GM12878 (cell line): Measurements from ENCODE around the gene EXOC3L1. TPM values are rescaled to one million over a fixed set of nuclear protein-coding genes. Genes with fewer than 3 reads are reported as not detected.

ENCODE experiments used
- ATAC-seq: fragments of 200-7000 bp; cut with Tn5 transposase; 3 replicates; pipeline ENCODE4 v1.9.1; 2020; ENCODE audit warnings: mild to moderate bottlenecking, moderate library complexity
- BruUV-seq: library from RNA; stranded (reverse); fragments of 400-500 nt; replicated peaks from 2 replicates; lab custom pipeline; 2021; lab: Mats Ljungman, UMichigan
- CTCF ChIA-PET: fragments of 300-600 bp; sonication (Branson Sonifier 250); formaldehyde crosslinking; extraction: SDS; loops from one replicate; lab custom pipeline; 2021; ENCODE audit warnings: inconsistent platforms; lab: Yijun Ruan, JAX
- POLR2A ChIA-PET: fragments of 350-600 bp; formaldehyde crosslinking; extraction: SDS; loops from one replicate; lab custom pipeline; 2021; ENCODE audit warnings: inconsistent platforms; lab: Charles Lee
- RAD21 ChIA-PET: fragments of 300-600 bp; sonication (Branson Sonifier 250); formaldehyde crosslinking; loops from one replicate; lab custom pipeline; 2023; ENCODE audit warnings: antibody characterized with exemption; ENCODE audit not compliant: unreplicated experiment; lab: Charles Lee
- SMC1A ChIA-PET: fragments of 300-600 bp; sonication (Branson Sonifier 250); formaldehyde crosslinking; loops from one replicate; lab custom pipeline; 2023; ENCODE audit not compliant: unreplicated experiment, uncharacterized antibody; lab: Charles Lee
- DNase-seq: peaks from one replicate; pipeline ENCODE4 v3.0.0-alpha.2; 2011; ENCODE audit warnings: low read depth, low spot score
- FAIRE-seq: peaks from 3 replicates; lab custom pipeline; 2011; peaks lifted over from hg19 to GRCh38; lab: Jason Lieb, UNC
- H2AFZ ChIP-seq: 2 replicates; pipeline ENCODE4 v1.6.0; 2011; ENCODE audit warnings: low read depth, low read length, control low read depth; ENCODE audit not compliant: control insufficient read depth
- H3K27ac ChIP-seq: 2 replicates; pipeline ENCODE4 v1.5.1; 2011; ENCODE audit warnings: control low read depth; ENCODE audit not compliant: control insufficient read depth, insufficient read depth
- H3K27me3 ChIP-seq, 2 experiments: replicated peaks in 1 of 2; 2 replicates each; pipeline versions ENCODE4 v1.6.0 to v1.6.1; 2011; ENCODE audit warnings: low read length in 1 of 2; ENCODE audit not compliant: control insufficient read depth in 2 of 2, insufficient read depth in 2 of 2
- H3K36me3 ChIP-seq, 2 experiments: 2 replicates each; pipeline ENCODE4 v1.5.1; 2011; ENCODE audit warnings: low read length in 1 of 2; ENCODE audit not compliant: control insufficient read depth in 2 of 2, insufficient read depth in 2 of 2
- H3K4me1 ChIP-seq: 2 replicates; pipeline ENCODE4 v1.6.1; 2011; ENCODE audit warnings: mild to moderate bottlenecking, low read length, moderate library complexity, mixed read lengths; ENCODE audit not compliant: control insufficient read depth, insufficient read depth
- H3K4me2 ChIP-seq: 2 replicates; pipeline ENCODE4 v1.6.0; 2011; ENCODE audit warnings: control low read depth; ENCODE audit not compliant: control insufficient read depth, insufficient read depth
- H3K4me3 ChIP-seq: fragments of 200-600 bp; sonication (generic); 2 replicates; pipeline ENCODE4 v1.5.1; 2016
- H3K79me2 ChIP-seq: 2 replicates; pipeline ENCODE4 v1.6.0; 2011; ENCODE audit warnings: low read length; ENCODE audit not compliant: control insufficient read depth, insufficient read depth
- H3K9ac ChIP-seq: 2 replicates; pipeline ENCODE4 v1.8.0; 2011; ENCODE audit warnings: low read length, control low read depth, mixed read lengths; ENCODE audit not compliant: control insufficient read depth, insufficient read depth
- H3K9me3 ChIP-seq: replicated peaks from 3 replicates; pipeline ENCODE4 v1.5.1; 2011; ENCODE audit warnings: mild to moderate bottlenecking, low read length; ENCODE audit not compliant: control insufficient read depth, insufficient read depth
- H4K20me1 ChIP-seq: 2 replicates; pipeline ENCODE4 v1.6.0; 2011; ENCODE audit not compliant: control insufficient read depth, insufficient read depth
- FOS ChIP-seq: IDR thresholded peaks from 3 replicates; pipeline ENCODE4 v1.6.1; 2011; ENCODE audit warnings: borderline replicate concordance; ENCODE audit not compliant: insufficient read length; ENCODE audit errors: extremely low read depth
- HDAC2 ChIP-seq: fragments of 200-600 bp; sonication (generic); IDR thresholded peaks from 2 replicates; pipeline ENCODE4 v1.6.1; 2017
- NFXL1 ChIP-seq: fragments of 450-650 bp; IDR thresholded peaks from 2 replicates; pipeline ENCODE4 v1.6.1; 2017; ENCODE audit warnings: antibody characterized with exemption, mild to moderate bottlenecking, borderline replicate concordance
- SMC3 ChIP-seq: IDR thresholded peaks from 2 replicates; pipeline ENCODE4 v1.6.1; 2011; ENCODE audit warnings: low read length, improper control_type of control experiment, borderline replicate concordance
- SPI1 ChIP-seq: IDR thresholded peaks from 2 replicates; pipeline ENCODE4 v1.6.1; 2011; ENCODE audit warnings: low read depth, mild to moderate bottlenecking, low read length, moderate library complexity, borderline replicate concordance; ENCODE audit not compliant: insufficient read depth
- SREBF1 ChIP-seq: IDR thresholded peaks from 2 replicates; pipeline ENCODE4 v1.6.1; 2012; ENCODE audit warnings: mild to moderate bottlenecking, low read length
- SREBF2 ChIP-seq: IDR thresholded peaks from 2 replicates; pipeline ENCODE4 v1.6.1; 2012; ENCODE audit warnings: mild to moderate bottlenecking, low read length
- STAT3 ChIP-seq: IDR thresholded peaks from 2 replicates; pipeline ENCODE4 v1.6.1; 2011; ENCODE audit warnings: low read depth, low read length, improper control_type of control experiment
- TBL1XR1 ChIP-seq: IDR thresholded peaks from 2 replicates; pipeline ENCODE4 v1.6.1; 2012; ENCODE audit warnings: low read depth, low read length, improper control_type of control experiment
- WGBS: methylation state at CpG from one replicate; pipeline ENCODE4 v1.1.6; 2016; ENCODE audit warnings: low lambda C conversion rate; ENCODE audit not compliant: insufficient replicate concordance, insufficient coverage; ENCODE audit errors: missing lambda C conversion rate; 5-methylcytosine and 5-hydroxymethylcytosine counted together
- in situ Hi-C: fragments of 300-500 bp; cut with MboI; formaldehyde crosslinking; loops from 9 replicates; pipeline ENCODE4 v1.14.3; 2018; ENCODE audit warnings: mixed read lengths
- intact Hi-C: fragments of 100-400 bp; cut with micrococcal nuclease; formaldehyde crosslinking; loops from one replicate; pipeline ENCODE4 v1.14.2; 2022; ENCODE audit not compliant: unreplicated experiment
- polyA plus RNA-seq, 11 experiments: library from polyadenylated mRNA; depleted of rRNA in 4 of 11; unstranded in 6 of 11; stranded (reverse) in 5 of 11; fragments of >200 nt; fragmentation: Nextera tagmentation in 4 of 11; fragmentation: Illumina TruSeq in 1 of 11; extraction: Ambion mirVana in 4 of 11; extraction: Trizol in 1 of 11; gene quantifications; 1 replicate in 1 of 11; 2 replicates in 10 of 11; pipeline versions ENCODE4 v1.2.1 to v1.2.3, GENCODE V29; 2011 to 2016; ENCODE audit warnings: inconsistent platforms in 2 of 11, missing spikeins in 2 of 11, low read depth in 1 of 11
- total RNA-seq, 4 experiments: library from RNA; depleted of rRNA in 3 of 4; stranded (reverse); fragments of >200 nt in 3 of 4; fragmentation: Illumina TruSeq in 1 of 4; extraction: Trizol in 1 of 4; gene quantifications; 2 replicates each; pipeline versions ENCODE4 v1.2.1 to v1.2.3, GENCODE V29; 2013 to 2021
- TF ChIP-seq, protein P1 (sequence below): fragments of 450-650 bp; IDR thresholded peaks from 2 replicates; pipeline ENCODE4 v1.6.1; 2018; ENCODE audit warnings: mild to moderate bottlenecking, low read depth, moderate library complexity; ENCODE audit not compliant: partially characterized antibody
- TF ChIP-seq, protein P2 (sequence below): IDR thresholded peaks from 2 replicates; pipeline ENCODE4 v1.6.1; 2012; ENCODE audit warnings: low read depth, low read length, improper control_type of control experiment
- TF ChIP-seq, protein P3 (sequence below): IDR thresholded peaks from 2 replicates; pipeline ENCODE4 v1.6.1; 2012; ENCODE audit warnings: low read length, inconsistent platforms
- TF ChIP-seq, protein P4 (sequence below): IDR thresholded peaks from 2 replicates; pipeline ENCODE4 v1.6.1; 2011; ENCODE audit warnings: borderline replicate concordance, low read depth, mild to moderate bottlenecking, moderate library complexity, low read length; ENCODE audit not compliant: insufficient read depth, poor library complexity, severe bottlenecking

EXOC3L1 gene
- total and polyA plus RNA-seq, 10 of the 15 experiments (the other 5 are each of a cell fraction or from before 2014, with no cell fraction given): 0.07 to 0.42 TPM; not detected in 8

DNA sequence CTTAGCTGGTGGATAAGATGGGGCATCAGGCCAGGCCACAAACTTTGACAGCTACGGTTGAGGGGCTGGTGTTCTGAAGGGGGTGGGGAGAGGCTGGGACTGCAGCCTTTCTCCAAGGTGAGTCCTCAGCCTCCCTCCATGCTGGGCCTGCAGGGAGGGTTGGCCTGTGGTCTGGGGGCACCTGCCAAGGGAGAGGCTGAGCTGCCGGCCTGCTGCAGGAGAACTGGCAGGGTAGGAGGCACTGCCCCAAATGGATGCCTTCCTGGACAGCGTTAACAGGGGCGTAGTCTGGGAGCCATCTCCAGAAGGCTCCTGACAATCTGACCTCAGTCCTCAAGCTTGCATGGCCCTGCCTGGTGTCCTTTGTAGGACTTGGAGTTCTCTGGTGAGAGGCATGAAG is 14.1 kb upstream of the EXOC3L1 start (continued):
- TF ChIP-seq, protein P1, sequence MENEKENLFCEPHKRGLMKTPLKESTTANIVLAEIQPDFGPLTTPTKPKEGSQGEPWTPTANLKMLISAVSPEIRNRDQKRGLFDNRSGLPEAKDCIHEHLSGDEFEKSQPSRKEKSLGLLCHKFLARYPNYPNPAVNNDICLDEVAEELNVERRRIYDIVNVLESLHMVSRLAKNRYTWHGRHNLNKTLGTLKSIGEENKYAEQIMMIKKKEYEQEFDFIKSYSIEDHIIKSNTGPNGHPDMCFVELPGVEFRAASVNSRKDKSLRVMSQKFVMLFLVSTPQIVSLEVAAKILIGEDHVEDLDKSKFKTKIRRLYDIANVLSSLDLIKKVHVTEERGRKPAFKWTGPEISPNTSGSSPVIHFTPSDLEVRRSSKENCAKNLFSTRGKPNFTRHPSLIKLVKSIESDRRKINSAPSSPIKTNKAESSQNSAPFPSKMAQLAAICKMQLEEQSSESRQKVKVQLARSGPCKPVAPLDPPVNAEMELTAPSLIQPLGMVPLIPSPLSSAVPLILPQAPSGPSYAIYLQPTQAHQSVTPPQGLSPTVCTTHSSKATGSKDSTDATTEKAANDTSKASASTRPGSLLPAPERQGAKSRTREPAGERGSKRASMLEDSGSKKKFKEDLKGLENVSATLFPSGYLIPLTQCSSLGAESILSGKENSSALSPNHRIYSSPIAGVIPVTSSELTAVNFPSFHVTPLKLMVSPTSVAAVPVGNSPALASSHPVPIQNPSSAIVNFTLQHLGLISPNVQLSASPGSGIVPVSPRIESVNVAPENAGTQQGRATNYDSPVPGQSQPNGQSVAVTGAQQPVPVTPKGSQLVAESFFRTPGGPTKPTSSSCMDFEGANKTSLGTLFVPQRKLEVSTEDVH: no peak
- TF ChIP-seq, all 136 proteins: peak for 0

DNA sequence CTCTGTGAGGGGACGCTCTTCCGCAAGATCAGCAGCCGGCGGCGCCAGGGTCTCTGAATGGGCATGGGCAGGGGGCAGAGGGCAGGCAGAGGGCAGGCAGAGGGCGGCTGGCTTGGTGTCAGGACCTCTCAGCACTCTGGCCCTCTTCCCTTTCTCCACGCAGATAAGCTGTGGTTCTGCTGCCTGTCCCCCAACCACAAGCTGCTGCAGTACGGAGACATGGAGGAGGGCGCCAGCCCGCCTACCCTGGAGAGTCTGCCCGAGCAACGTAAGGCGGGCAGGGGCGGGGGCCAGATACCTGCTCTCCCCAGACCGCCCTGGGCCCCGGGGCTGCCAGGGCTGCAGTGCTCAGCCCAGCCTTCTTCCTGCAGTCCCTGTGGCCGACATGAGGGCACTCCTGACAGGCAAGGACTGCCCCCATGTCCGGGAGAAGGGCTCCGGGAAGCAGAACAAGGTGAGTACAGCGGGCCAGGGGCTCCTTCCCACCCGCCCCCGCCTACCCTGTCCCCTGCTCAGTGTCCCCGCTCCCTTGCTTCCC is 13.1 kb upstream of the EXOC3L1 start:
- POLR2A ChIA-PET: no interaction called here
- TF ChIP-seq HDAC2 (no peak), TBL1XR1 (no peak), SREBF1 (no peak), SPI1 (no peak), STAT3 (no peak), NFXL1 (no peak), SREBF2 (no peak), FOS (no peak), SMC3 (no peak)
- TF ChIP-seq, protein P2, sequence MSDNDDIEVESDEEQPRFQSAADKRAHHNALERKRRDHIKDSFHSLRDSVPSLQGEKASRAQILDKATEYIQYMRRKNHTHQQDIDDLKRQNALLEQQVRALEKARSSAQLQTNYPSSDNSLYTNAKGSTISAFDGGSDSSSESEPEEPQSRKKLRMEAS: no peak
- TF ChIP-seq, protein P3, sequence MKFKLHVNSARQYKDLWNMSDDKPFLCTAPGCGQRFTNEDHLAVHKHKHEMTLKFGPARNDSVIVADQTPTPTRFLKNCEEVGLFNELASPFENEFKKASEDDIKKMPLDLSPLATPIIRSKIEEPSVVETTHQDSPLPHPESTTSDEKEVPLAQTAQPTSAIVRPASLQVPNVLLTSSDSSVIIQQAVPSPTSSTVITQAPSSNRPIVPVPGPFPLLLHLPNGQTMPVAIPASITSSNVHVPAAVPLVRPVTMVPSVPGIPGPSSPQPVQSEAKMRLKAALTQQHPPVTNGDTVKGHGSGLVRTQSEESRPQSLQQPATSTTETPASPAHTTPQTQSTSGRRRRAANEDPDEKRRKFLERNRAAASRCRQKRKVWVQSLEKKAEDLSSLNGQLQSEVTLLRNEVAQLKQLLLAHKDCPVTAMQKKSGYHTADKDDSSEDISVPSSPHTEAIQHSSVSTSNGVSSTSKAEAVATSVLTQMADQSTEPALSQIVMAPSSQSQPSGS: no peak
- TF ChIP-seq, protein P1: no peak
- TF ChIP-seq, protein P4, sequence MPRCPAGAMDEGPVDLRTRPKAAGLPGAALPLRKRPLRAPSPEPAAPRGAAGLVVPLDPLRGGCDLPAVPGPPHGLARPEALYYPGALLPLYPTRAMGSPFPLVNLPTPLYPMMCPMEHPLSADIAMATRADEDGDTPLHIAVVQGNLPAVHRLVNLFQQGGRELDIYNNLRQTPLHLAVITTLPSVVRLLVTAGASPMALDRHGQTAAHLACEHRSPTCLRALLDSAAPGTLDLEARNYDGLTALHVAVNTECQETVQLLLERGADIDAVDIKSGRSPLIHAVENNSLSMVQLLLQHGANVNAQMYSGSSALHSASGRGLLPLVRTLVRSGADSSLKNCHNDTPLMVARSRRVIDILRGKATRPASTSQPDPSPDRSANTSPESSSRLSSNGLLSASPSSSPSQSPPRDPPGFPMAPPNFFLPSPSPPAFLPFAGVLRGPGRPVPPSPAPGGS: no peak

More for the DNA sequence above, 13.1 kb upstream of the EXOC3L1 start:
- RAD21 ChIA-PET: no interaction called here
- SMC1A ChIA-PET: no interaction called here
- no peaks in the 10 kb centered on the region for H3K27me3 ChIP-seq
- intact Hi-C loops (no loop called here), in situ Hi-C loops (no loop called here)
- peaks cover 8 to 31% of the 10 kb centered on the region in 2 experiments; a peak in 3 of 4 replicates for H3K36me3 ChIP-seq
- BruUV-seq: no TSS peak
- no peak overlapping the region for H3K27ac ChIP-seq
- 94% methylated on average over 23 of the region's 23 CpGs for WGBS
- CTCF ChIA-PET: interaction anchor here (0.6 kb wide), 1 partner anchor 74 kb away, joined by 3 read pairs; no protein-coding TSS in a partner anchor
- H2AFZ ChIP-seq: no peak overlapping the region
- no peak for DNase-seq
- no peaks in the 10 kb centered on the region for H3K4me1 ChIP-seq
- H3K79me2 ChIP-seq: no peaks in the 10 kb centered on the region
- no peak for ATAC-seq
- no peak overlapping the region for H3K4me2 ChIP-seq
- H3K4me3 ChIP-seq: no peak overlapping the region
- no peaks in the 10 kb centered on the region for H4K20me1 ChIP-seq
- no peak overlapping the region for H3K9ac ChIP-seq
- no peak for FAIRE-seq
- no peaks in the 10 kb centered on the region for H3K9me3 ChIP-seq
